Measurements from ENCODE around the gene CFAP119.

DNA sequence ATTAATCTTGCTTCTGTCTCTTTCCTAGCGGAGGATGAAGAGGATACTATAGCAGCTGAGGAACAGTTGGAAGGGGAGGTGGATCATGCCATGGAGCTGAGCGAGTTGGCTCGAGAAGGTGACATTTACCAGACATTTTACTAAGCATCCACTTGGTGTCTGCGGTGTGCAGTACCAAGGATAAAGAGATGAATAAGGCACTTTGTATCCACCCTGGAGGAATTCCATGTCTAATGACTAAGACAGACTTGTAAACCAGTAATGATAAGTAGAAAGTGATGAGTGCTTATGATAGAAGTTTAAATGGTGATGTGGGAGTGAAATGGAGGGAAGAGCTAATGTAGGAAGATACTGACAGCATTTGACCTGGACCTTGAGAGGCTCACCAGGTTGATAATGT, 50.9 kb downstream of the CFAP119 start:
- TF ChIP-seq, protein P1, sequence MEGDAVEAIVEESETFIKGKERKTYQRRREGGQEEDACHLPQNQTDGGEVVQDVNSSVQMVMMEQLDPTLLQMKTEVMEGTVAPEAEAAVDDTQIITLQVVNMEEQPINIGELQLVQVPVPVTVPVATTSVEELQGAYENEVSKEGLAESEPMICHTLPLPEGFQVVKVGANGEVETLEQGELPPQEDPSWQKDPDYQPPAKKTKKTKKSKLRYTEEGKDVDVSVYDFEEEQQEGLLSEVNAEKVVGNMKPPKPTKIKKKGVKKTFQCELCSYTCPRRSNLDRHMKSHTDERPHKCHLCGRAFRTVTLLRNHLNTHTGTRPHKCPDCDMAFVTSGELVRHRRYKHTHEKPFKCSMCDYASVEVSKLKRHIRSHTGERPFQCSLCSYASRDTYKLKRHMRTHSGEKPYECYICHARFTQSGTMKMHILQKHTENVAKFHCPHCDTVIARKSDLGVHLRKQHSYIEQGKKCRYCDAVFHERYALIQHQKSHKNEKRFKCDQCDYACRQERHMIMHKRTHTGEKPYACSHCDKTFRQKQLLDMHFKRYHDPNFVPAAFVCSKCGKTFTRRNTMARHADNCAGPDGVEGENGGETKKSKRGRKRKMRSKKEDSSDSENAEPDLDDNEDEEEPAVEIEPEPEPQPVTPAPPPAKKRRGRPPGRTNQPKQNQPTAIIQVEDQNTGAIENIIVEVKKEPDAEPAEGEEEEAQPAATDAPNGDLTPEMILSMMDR (IDR thresholded peaks at IDR 0.05): no peak
- TF ChIP-seq POLR2A (IDR thresholded peaks at IDR 0.05): no peak
